Suppressor macrophage treated with lipopolysaccharide for 1 hour (primary cell): Measurements from ENCODE around the gene FMR1NB.

Experiments
- DNase-seq, 3 donors: peaks; one replicate each; pipeline ENCODE4 v3.0.0-alpha.2; 2020 to 2022

Gene FMR1NB

GRCh38 chrX:147981038-147981752 lies at the start of gene FMR1NB:
TSS of gene FMR1NB (plus strand) at chrX:147981337. CDS start at chrX:147981403, 66 bp downstream.
- DNase-seq: no peak

- DNase-seq: no peak
Measured at GRCh38 chrX:147933815-147934214, 47.3 kb upstream of the FMR1NB start.

GRCh38 chrX:147935156-147935758 lies 45.9 kb upstream of the FMR1NB start:
- no peak for DNase-seq

- no peak for DNase-seq
Measured at GRCh38 chrX:147945286-147945685, 35.9 kb upstream of the FMR1NB start.

GRCh38 chrX:147948531-147948930 lies 32.6 kb upstream of the FMR1NB start:
- DNase-seq: no peak

- DNase-seq: no peak
Measured at GRCh38 chrX:147950352-147950751, 30.8 kb upstream of the FMR1NB start.

- no peak for DNase-seq
Measured at GRCh38 chrX:147953976-147954375, 27.2 kb upstream of the FMR1NB start.

GRCh38 chrX:147957291-147957690 lies 23.8 kb upstream of the FMR1NB start:
- DNase-seq: no peak

GRCh38 chrX:147958291-147958690 lies 22.8 kb upstream of the FMR1NB start:
- no peak for DNase-seq

- no peak for DNase-seq
Measured at GRCh38 chrX:147960722-147961121, 20.4 kb upstream of the FMR1NB start.

- no peak for DNase-seq
Measured at GRCh38 chrX:147962476-147962875, 18.7 kb upstream of the FMR1NB start.

- no peak for DNase-seq
Measured at GRCh38 chrX:147978931-147979330, 2.2 kb upstream of the FMR1NB start.

- no peak for DNase-seq
Measured at GRCh38 chrX:148020329-148020728, 39.2 kb downstream of the FMR1NB start.

- peak; percentile 33 to 54 (median 53) for DNase-seq
Measured at GRCh38 chrX:148024425-148025148, 43.5 kb downstream of the FMR1NB start.

- DNase-seq: no peak
Measured at GRCh38 chrX:148035380-148035779, 54.2 kb downstream of the FMR1NB start.

- no peak for DNase-seq
Measured at GRCh38 chrX:148037020-148037419, 55.9 kb downstream of the FMR1NB start.

- peak; percentile 62 to 73 (median 69) for DNase-seq
Measured at GRCh38 chrX:148043271-148043855, 62.2 kb downstream of the FMR1NB start.

GRCh38 chrX:148047200-148047599 lies 66.1 kb downstream of the FMR1NB start:
- DNase-seq: no peak

GRCh38 chrX:148049441-148049840 lies 68.3 kb downstream of the FMR1NB start:
- peak; percentile 27 to 53 (median 49) for DNase-seq

GRCh38 chrX:148051973-148052372 lies 70.8 kb downstream of the FMR1NB start:
- DNase-seq: no peak

- DNase-seq: no peak
Measured at GRCh38 chrX:148067285-148067684, 86.1 kb downstream of the FMR1NB start.

- DNase-seq: peak; percentile 9 to 45 (median 34)
Measured at GRCh38 chrX:148069759-148070503, 88.8 kb downstream of the FMR1NB start.

GRCh38 chrX:148070504-148070877 lies 89.4 kb downstream of the FMR1NB start:
- DNase-seq: no peak
